DMS153 treated with DMSO at 0.1 percent for 48 hours (cell line): Measurements from ENCODE around the gene CLASP2.
"Not testable (repeated sequence)": the region's sequence is repeated elsewhere in the genome, so short reads cannot be mapped to it uniquely, and the experiment has no call there.

ENCODE experiments used
- DNase-seq: peaks from one replicate; lab custom pipeline; 2025; ENCODE audit not compliant: unreplicated experiment; lab: John Stamatoyannopoulos, UW

CLASP2 gene

GRCh38 chr3:33690341-33690740 is 27.7 kb downstream of the CLASP2 start:
- no peak for DNase-seq

- DNase-seq: no peak
Measured at GRCh38 chr3:33687406-33688010, 30.5 kb downstream of the CLASP2 start.

GRCh38 chr3:33682770-33683169 is 35.3 kb downstream of the CLASP2 start:
- no peak for DNase-seq

GRCh38 chr3:33681667-33682066 is 36.4 kb downstream of the CLASP2 start:
- no peak for DNase-seq

DNA sequence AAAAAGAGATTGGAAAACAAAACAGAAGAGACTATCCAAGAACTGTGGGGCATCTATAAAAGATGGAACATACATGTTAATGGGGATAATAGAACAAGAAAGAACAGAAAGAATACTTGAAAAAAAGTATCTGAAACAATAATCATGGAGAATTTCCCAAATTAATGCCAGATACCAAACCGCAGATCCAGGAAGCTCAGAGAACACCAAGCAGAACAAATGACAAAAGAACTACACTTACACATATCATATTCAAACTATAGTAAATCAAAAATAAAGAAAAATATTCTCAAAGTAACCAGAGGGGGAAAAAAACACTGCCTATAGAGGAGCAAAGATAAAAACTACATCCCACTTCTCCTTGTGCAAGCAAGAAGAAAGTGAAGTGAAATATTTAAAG is 40.0 kb downstream of the CLASP2 start:
- DNase-seq: no peak

GRCh38 chr3:33673436-33673835 is 44.6 kb downstream of the CLASP2 start:
- not testable (repeated sequence) for DNase-seq

DNA sequence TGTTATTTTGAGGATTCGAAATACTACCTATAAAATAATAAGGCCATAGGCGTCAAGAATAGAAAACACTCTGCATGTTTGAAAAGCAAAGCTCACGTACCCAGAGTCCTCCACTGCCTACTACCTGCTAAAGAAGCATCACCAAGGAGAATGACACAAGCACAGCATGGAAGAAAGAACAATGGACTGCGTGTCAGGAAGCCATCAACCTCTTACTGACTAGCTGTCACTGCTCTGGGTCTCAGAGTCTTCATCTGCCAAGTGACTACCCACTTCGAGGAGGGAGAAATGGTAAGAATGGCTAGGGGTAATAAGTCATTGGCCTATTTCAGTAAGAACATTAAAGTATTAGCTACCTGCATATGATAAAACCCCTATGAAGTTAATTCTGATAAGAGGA is 49.4 kb downstream of the CLASP2 start:
- no peak for DNase-seq

DNA sequence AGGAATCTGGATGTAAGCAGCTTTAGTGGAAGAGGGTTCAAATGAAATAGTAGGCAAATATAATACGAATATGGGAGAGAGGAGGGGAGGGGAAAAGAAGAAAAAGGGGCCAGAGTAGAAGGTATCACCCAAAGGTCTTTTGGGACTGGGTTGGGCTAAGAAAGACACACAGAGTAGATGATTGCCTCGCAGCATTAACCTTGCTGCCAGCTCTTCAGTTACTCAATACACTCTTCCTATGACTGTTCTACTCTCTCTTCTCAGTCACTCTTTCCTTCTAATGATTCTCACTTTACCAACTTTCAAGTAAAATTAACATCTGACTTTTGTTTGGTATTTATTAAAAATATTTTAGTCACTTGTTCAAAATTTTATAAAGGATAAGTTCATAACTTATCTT is 52.8 kb downstream of the CLASP2 start:
- DNase-seq: no peak

DNA sequence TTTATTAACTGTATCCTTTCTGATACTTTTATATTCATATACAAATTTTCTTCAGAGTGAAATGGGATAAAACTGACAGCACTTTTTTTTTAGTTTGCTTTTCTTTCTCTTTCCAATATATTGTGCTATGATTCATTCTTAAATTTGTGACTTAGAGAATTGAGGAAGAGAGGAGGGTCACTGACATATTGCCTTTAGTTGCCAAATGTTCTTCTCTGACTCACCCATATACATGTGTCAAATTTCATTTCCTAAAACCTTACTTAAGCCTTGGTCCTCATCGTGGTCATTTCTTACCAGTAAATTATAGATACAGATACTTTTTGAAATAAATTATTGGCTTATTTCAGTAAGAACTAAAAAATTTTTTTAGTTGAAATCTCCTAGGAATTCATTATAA is 53.9 kb downstream of the CLASP2 start:
- no peak for DNase-seq

DNA sequence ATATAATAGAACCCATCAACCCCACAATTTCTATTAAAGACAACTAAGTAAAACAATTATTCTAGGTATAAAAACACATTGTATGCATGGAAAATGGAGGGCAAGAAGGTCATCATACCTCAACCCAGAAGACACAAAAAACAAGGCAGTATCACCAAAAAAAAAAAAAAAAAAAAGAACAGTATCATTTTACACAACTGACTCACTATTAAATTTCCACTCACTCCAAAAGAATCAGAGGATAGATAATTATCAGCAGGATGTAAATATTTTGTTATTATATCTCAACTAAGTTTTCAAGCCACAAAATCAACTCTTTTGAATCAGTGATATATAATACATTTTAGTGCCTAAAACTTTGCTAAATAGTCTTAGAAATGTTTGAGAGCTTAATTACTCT is 55.0 kb downstream of the CLASP2 start:
- no peak for DNase-seq

DNA sequence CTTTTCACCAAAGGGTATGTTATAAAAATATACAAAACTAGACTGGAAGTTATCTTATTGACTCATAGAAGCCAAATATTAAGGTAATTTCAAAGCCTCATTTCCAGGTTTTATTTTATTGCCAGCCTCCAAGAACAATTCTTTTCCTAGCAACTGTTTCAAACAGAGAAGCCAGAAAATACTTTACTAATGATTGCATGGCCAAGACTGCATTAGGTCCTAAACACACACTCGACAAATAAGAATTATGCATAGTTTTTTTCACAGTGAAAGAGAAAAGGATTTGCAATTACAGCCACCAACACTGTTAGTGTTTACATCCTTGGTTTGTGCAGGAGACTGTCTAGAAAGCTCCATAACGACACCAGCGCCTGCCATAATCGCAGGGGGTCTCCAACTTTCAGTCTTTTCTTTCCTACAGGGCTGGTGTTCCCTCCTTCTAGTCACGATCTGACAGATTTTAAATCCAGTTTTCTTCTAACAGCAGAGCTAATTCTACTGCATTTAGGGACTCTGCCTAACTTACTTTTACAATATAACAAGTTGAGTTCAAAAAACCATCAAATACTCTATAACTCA is 58.1 kb downstream of the CLASP2 start:
- no peak for DNase-seq

GRCh38 chr3:33658991-33659848 is 58.8 kb downstream of the CLASP2 start:
- DNase-seq: peak; percentile 83

GRCh38 chr3:33658621-33658990 is 59.4 kb downstream of the CLASP2 start:
- DNase-seq: no peak

GRCh38 chr3:33658039-33658438 is 60.0 kb downstream of the CLASP2 start:
- no peak for DNase-seq

DNA sequence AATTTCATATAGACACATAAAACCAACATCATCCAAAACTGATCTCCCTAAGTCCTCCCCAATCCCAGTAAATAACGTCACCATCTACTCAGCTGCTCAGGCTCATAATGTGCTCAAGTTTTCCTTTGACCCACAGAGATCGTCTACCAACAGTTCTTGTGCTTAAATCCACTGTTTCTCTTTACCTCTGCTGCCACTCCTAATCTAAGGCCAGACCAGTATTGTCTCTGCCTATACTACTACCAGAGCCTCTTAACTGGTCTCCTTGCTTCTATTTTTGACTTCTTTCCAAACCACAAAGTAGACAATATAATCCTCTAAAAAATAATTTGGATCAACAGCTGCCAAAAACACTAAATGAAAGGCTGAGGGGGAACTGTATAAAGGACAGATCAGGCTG is 65.3 kb downstream of the CLASP2 start:
- DNase-seq: no peak

- not testable (repeated sequence) for DNase-seq
Measured at GRCh38 chr3:33651101-33651500, 67.0 kb downstream of the CLASP2 start.

GRCh38 chr3:33650495-33650894 is 67.6 kb downstream of the CLASP2 start:
- no peak for DNase-seq

- no peak for DNase-seq
Measured at GRCh38 chr3:33648793-33649192, 69.3 kb downstream of the CLASP2 start.

DNA sequence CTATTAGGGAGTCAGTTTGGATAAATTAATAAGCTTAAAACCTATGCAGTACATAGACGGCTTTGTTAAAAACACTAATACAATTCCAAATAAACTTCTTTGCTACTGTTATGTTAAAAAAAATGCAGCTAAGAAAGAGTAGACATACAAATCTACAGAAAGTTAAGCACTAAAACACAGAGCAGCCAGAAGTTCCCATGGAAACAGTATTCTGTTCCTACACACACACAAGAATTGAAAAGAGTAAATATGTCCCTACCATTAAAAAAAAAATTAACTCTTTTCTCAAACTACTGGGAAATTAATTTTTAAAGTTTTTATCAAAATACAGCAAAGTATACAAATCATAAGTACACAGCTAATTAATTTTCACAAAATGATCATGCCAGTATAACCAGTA is 71.6 kb downstream of the CLASP2 start:
- no peak for DNase-seq

DNA sequence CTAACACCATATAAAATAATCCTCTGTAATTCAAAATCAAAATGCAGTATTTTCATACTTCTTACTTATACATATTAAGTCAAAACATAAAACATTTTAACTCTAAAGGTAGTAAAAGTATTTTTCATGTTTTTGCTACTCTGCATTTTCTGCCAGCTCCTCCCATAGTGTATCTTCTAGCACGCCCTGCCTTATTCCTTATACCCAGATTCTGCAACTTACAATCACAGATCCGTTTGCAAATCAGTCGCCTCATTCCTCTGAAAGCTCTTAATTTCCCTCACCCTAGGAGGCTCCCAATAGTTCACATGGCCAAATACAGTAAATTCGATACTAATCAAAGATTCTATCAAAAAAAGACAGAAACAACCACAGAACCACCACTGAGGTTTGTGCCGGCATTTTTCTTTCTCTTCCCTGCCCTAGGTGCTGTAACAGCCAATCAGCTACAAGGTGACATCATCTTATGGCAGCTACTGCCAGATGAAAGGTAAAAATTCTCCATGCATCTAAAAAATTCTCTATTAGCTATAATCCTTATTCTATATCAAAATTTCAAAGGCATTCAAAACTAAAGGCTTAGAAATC is 72.9 kb downstream of the CLASP2 start:
- DNase-seq: no peak

- DNase-seq: no peak
Measured at GRCh38 chr3:33644582-33644981, 73.5 kb downstream of the CLASP2 start.

DNA sequence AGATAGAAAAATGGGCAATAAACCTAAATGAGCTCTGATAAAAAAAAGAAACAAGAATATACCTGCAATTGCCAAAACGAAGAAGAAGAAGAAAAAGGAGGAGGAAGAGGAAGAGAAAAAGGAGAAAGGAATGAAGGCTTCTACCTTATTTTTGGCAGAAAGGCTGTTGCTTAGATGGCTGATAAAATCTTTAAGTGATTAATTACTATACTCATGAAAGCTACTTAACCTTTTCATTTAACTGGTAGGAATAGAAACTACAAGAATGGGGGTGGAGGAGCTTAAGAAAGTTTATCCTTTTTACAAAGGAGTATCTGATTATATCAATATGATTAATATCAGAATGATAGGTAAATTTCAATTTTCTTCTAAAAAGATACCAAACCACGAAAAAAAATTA is 75.2 kb downstream of the CLASP2 start:
- no peak for DNase-seq
